ENCODE results near the gene NOS1.

The NOS1 gene

DNA sequence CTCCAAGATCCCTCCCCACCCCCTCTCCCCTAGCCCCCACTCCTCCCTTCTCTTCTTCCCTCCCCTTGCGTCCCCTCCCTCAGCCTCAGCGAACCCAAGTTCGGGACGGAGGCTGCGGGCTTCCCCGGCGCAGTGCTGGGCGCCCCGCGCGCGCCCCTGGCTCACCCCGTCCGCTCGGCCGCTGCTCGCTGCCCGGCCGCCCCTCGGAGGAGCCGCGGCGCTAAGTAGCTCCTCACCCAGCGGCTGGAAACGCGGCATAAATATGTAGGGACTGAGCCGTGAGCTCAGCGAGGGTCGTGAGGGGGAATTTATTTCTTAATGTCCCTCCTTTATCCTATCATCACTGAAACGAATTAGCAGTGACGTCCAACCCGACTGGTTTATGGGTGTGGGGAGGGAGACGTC lies at the start of gene NOS1:
Gene NOS1 (minus strand): TSS at position 280 of the 405 bp plus-strand sequence. CDS start 30,557 bp downstream, outside the sequence.
- H3K4me3 ChIP-seq (ENCODE audit: low read depth, low read length) = no peak within 1 kb of the TSS

DNA sequence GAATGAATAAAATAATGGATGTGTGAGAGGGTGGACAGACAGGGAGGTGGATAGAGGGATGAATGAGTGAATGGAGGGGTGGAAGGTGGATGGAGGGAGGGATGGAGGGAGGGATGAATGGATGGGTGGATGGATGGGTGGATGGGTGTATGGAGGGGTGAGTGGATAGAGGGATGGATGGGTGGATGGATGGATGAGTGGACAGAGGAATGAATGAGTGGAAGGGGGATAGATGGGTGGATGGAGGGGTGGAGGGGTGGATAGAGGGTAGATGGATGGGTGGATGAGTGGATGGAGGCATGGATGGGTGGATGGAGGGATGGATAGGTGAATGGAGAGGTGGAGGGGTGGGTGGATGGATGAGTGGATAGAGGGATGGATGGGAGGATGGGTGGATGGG lies 47.9 kb upstream of the NOS1 start:
- no peak overlapping the region for H3K9ac ChIP-seq
- H3K27me3 ChIP-seq (ENCODE audit: control insufficient read depth, insufficient read depth, low read length) = no peaks in the 10 kb centered on the region
- H2AFZ ChIP-seq = no peak overlapping the region
- TF ChIP-seq, protein P1, sequence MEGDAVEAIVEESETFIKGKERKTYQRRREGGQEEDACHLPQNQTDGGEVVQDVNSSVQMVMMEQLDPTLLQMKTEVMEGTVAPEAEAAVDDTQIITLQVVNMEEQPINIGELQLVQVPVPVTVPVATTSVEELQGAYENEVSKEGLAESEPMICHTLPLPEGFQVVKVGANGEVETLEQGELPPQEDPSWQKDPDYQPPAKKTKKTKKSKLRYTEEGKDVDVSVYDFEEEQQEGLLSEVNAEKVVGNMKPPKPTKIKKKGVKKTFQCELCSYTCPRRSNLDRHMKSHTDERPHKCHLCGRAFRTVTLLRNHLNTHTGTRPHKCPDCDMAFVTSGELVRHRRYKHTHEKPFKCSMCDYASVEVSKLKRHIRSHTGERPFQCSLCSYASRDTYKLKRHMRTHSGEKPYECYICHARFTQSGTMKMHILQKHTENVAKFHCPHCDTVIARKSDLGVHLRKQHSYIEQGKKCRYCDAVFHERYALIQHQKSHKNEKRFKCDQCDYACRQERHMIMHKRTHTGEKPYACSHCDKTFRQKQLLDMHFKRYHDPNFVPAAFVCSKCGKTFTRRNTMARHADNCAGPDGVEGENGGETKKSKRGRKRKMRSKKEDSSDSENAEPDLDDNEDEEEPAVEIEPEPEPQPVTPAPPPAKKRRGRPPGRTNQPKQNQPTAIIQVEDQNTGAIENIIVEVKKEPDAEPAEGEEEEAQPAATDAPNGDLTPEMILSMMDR (IDR thresholded peaks at IDR 0.05) = no peak
- no peak overlapping the region for H3K4me3 ChIP-seq (ENCODE audit: low read depth, low read length)
- no peaks in the 10 kb centered on the region for H3K9me3 ChIP-seq (ENCODE audit: control insufficient read depth, low read length)
- no peaks in the 10 kb centered on the region for H3K36me3 ChIP-seq (ENCODE audit: control insufficient read depth, insufficient read depth, low read length)
- H3K4me1 ChIP-seq = no peaks in the 10 kb centered on the region
- no peak overlapping the region for H3K27ac ChIP-seq
- no peak overlapping the region for H3K4me2 ChIP-seq (ENCODE audit: low read length)
- H3K79me2 ChIP-seq = no peaks in the 10 kb centered on the region

More for the DNA sequence above, at the start of gene NOS1:
- Histone ChIP-seq H3K9ac (no peak within 1 kb of the TSS), H3K4me1 (no peaks in the 10 kb centered on the region), H3K27me3 (ENCODE audit: control insufficient read depth, insufficient read depth, low read length) (peaks cover 3% of the 10 kb centered on the region), H3K79me2 (no peaks in the 10 kb centered on the region), H3K9me3 (ENCODE audit: control insufficient read depth, low read length) (no peaks in the 10 kb centered on the region), H2AFZ (no peak within 1 kb of the TSS), H3K36me3 (ENCODE audit: control insufficient read depth, insufficient read depth, low read length) (no peaks in the 10 kb centered on the region), H3K4me2 (ENCODE audit: low read length) (peak within 1 kb of the TSS; percentile 47), H3K27ac (no peak within 1 kb of the TSS)
- TF ChIP-seq, protein P1 (IDR thresholded peaks at IDR 0.05) = no peak

DNA sequence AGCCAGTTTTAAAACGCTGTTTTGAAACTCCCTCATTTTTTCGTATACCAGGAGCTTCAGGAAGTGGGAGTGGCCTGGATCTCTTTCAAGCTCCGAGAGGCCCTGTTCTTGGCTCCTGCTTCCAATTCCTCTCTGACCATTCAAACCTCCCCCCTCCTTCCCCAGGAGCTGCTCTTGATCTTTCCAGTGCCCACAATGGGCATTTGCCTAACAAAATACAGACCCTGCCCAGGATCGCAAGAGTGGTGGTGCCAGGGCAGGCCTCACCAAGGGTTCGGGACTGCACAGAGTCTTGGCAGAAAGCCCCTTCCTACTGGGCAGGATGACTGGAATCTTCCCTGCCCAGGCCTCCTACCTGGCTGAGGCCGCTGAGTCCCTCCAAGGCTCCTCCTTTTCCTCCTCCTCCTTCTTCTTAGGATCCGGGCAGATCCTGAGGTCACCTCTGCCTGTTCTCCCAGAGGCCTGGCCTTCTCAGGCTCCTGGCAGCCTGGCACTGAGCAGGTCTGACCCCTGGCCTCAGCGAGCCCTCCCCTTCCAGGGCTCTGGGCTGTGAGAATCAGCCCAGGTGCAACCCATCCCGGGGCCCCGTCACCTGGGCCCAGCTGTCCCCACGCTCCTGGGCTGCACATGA lies 46.9 kb upstream of the NOS1 start:
- H2AFZ ChIP-seq = peak overlapping the region; percentile 52
- no peak overlapping the region for H3K9ac ChIP-seq
- TF ChIP-seq, protein P1 (IDR thresholded peaks at IDR 0.05) = no peak
- H3K27me3 ChIP-seq (ENCODE audit: control insufficient read depth, insufficient read depth, low read length) = no peaks in the 10 kb centered on the region
- H3K9me3 ChIP-seq (ENCODE audit: control insufficient read depth, low read length) = no peaks in the 10 kb centered on the region
- H3K27ac ChIP-seq = no peak overlapping the region
- no peak overlapping the region for H3K4me3 ChIP-seq (ENCODE audit: low read depth, low read length)
- H3K4me1 ChIP-seq = no peaks in the 10 kb centered on the region
- no peaks in the 10 kb centered on the region for H3K79me2 ChIP-seq
- H3K4me2 ChIP-seq (ENCODE audit: low read length) = no peak overlapping the region
- H3K36me3 ChIP-seq (ENCODE audit: control insufficient read depth, insufficient read depth, low read length) = no peaks in the 10 kb centered on the region

DNA sequence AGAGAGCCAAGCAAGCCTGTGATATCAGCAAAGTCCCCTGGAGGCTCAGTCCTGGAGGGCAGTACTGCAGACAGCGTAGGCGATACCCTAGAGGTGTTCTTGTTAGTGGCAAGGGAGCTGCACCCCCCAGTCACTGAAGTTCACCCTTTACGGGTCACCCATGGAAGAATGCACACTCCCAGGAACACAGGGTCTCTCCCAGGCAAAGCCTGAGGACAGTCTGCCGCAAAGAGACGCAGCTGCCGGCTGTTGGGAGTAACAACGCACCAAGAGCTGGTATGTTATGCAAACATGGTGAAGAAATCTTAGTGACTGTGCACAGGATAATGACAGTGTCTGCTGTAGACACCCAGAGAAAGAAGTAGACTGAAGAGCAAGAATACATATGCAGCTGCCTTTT lies 43.5 kb upstream of the NOS1 start:
- Histone ChIP-seq H2AFZ (no peak overlapping the region), H3K9me3 (ENCODE audit: control insufficient read depth, low read length) (no peaks in the 10 kb centered on the region), H3K79me2 (no peaks in the 10 kb centered on the region), H3K4me2 (ENCODE audit: low read length) (no peak overlapping the region), H3K4me3 (ENCODE audit: low read depth, low read length) (no peak overlapping the region), H3K4me1 (no peaks in the 10 kb centered on the region), H3K9ac (no peak overlapping the region), H3K27ac (no peak overlapping the region), H3K27me3 (ENCODE audit: control insufficient read depth, insufficient read depth, low read length) (no peaks in the 10 kb centered on the region), H3K36me3 (ENCODE audit: control insufficient read depth, insufficient read depth, low read length) (no peaks in the 10 kb centered on the region)
- TF ChIP-seq, protein P1 (IDR thresholded peaks at IDR 0.05) = no peak
